Upper lobe of left lung (tissue), 6 donors: Measurements from ENCODE around the gene CDH13. TPM values are rescaled to one million over a fixed set of nuclear protein-coding genes. Genes with fewer than 3 reads are reported as not detected.

Experiments used
- ATAC-seq, 2 donors: fragments of 200-7000 bp; cut with Tn5 transposase; one replicate each; pipeline ENCODE4 v1.9.1; 2022; ENCODE audit warnings: mild to moderate bottlenecking in 2 of 2, moderate library complexity in 2 of 2; ENCODE audit not compliant: low FRiP score in 2 of 2
- DNase-seq, 2 donors: peaks; one replicate each; pipeline ENCODE4 v3.0.0-alpha.2; 2019 to 2020
- H3K27ac ChIP-seq, 4 donors: fragments of 200-600 bp; sonication (generic); one replicate each; pipeline ENCODE4 v1.5.1; 2016 to 2019
- H3K27me3 ChIP-seq, 4 donors: fragments of 200-600 bp; sonication (generic); one replicate each; pipeline ENCODE4 v1.5.1; 2017 to 2019
- H3K36me3 ChIP-seq, 4 donors: fragments of 200-600 bp; sonication (generic); one replicate each; pipeline ENCODE4 v1.5.1; 2016 to 2019
- H3K4me1 ChIP-seq, 4 donors: fragments of 200-600 bp; sonication (generic); one replicate each; pipeline ENCODE4 v1.5.1; 2018 to 2019
- H3K4me3 ChIP-seq, 4 donors: fragments of 200-600 bp; sonication (generic); one replicate each; pipeline ENCODE4 v1.5.1; 2017 to 2019; ENCODE audit warnings: mild to moderate bottlenecking in 2 of 4, moderate library complexity in 1 of 4
- H3K9me3 ChIP-seq, 4 donors: fragments of 200-600 bp; sonication (generic); one replicate each; pipeline ENCODE4 v1.5.1; 2018 to 2019
- EP300 ChIP-seq, 4 donors: sonication (generic); formaldehyde crosslinking; IDR thresholded peaks; one replicate each; pipeline ENCODE4 v1.5.1; 2017; ENCODE audit warnings: antibody characterized with exemption in 4 of 4, control low read depth in 2 of 4
- POLR2A ChIP-seq, 4 donors: fragments of 450-650 bp; IDR thresholded peaks; one replicate each; pipeline ENCODE4 v1.5.1; 2016 to 2017; ENCODE audit warnings: antibody characterized with exemption in 4 of 4, mild to moderate bottlenecking in 2 of 4
- POLR2AphosphoS5 ChIP-seq, 2 donors: sonication (generic); formaldehyde crosslinking; IDR thresholded peaks; one replicate each; pipeline ENCODE4 v1.5.1; 2017; ENCODE audit warnings: antibody characterized with exemption in 2 of 2
- WGBS, 2 donors: methylation state at CpG; one replicate each; pipeline ENCODE4 v1.1.5; 2017 to 2018; 5-methylcytosine and 5-hydroxymethylcytosine counted together
- total RNA-seq, 6 donors: library from RNA; depleted of rRNA in 4 of 6; stranded (reverse); fragments of >200 nt in 4 of 6; gene quantifications; one replicate each; pipeline versions ENCODE4 v1.1.0 to v1.2.1, GENCODE V29; 2016 to 2021
- TF ChIP-seq, protein P1 (sequence below), 6 experiments: fragments of 450-650 bp in 4 of 6; fragments of 200-600 bp in 2 of 6; sonication (generic) in 2 of 6; IDR thresholded peaks; one replicate each; pipeline ENCODE4 v1.5.1; 2016 to 2019; ENCODE audit warnings: antibody characterized with exemption in 6 of 6
- donor health status: DM: no; HTN: no; CAD: no; lungs with moderate emphysema.
- donor health status: DM: no; HTN: yes; CAD: no; lungs with severe emphysema.

Gene CDH13
- total RNA-seq, 6 donors from 2014 or later = 11.3 to 39.8 (median 19.9) TPM

- 85 to 87% methylated on average over 3 of the region's 3 CpGs for WGBS, 2 donors
- Histone ChIP-seq H3K9me3 (peaks cover 0 to 9% (median 2%) of the 10 kb centered on the region in 4 donors), H3K4me1 (peaks cover 0 to 6% (median 5%) of the 10 kb centered on the region in 4 donors), H3K36me3 (no peaks in the 10 kb centered on the region), H3K4me3 (no peak overlapping the region), H3K27ac (no peak overlapping the region), H3K27me3 (no peaks in the 10 kb centered on the region)
- ATAC-seq (no peak), DNase-seq (no peak)
- TF ChIP-seq POLR2A (IDR thresholded peaks at IDR 0.05) (no peak), EP300 (IDR thresholded peaks at IDR 0.05) (no peak), POLR2AphosphoS5 (IDR thresholded peaks at IDR 0.05) (no peak)
- TF ChIP-seq, protein P1, sequence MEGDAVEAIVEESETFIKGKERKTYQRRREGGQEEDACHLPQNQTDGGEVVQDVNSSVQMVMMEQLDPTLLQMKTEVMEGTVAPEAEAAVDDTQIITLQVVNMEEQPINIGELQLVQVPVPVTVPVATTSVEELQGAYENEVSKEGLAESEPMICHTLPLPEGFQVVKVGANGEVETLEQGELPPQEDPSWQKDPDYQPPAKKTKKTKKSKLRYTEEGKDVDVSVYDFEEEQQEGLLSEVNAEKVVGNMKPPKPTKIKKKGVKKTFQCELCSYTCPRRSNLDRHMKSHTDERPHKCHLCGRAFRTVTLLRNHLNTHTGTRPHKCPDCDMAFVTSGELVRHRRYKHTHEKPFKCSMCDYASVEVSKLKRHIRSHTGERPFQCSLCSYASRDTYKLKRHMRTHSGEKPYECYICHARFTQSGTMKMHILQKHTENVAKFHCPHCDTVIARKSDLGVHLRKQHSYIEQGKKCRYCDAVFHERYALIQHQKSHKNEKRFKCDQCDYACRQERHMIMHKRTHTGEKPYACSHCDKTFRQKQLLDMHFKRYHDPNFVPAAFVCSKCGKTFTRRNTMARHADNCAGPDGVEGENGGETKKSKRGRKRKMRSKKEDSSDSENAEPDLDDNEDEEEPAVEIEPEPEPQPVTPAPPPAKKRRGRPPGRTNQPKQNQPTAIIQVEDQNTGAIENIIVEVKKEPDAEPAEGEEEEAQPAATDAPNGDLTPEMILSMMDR (IDR thresholded peaks at IDR 0.05) = no peak
Measured at GRCh38 chr16:82732461-82732860, 105.7 kb downstream of the CDH13 start.

- DNase-seq (no peak), ATAC-seq (no peak)
- TF ChIP-seq, protein P1 (IDR thresholded peaks at IDR 0.05) = no peak
- TF ChIP-seq POLR2A (IDR thresholded peaks at IDR 0.05) (no peak), POLR2AphosphoS5 (IDR thresholded peaks at IDR 0.05) (no peak), EP300 (IDR thresholded peaks at IDR 0.05) (no peak)
- Histone ChIP-seq H3K27me3 (no peaks in the 10 kb centered on the region), H3K36me3 (no peaks in the 10 kb centered on the region), H3K4me1 (peaks cover 0 to 6% (median 5%) of the 10 kb centered on the region in 4 donors), H3K9me3 (no peaks in the 10 kb centered on the region), H3K27ac (no peak overlapping the region), H3K4me3 (no peak overlapping the region)
- WGBS, 2 donors = 27 to 66% methylated on average over 3 of the region's 3 CpGs
Measured at GRCh38 chr16:82735186-82735585, 108.4 kb downstream of the CDH13 start.

DNA sequence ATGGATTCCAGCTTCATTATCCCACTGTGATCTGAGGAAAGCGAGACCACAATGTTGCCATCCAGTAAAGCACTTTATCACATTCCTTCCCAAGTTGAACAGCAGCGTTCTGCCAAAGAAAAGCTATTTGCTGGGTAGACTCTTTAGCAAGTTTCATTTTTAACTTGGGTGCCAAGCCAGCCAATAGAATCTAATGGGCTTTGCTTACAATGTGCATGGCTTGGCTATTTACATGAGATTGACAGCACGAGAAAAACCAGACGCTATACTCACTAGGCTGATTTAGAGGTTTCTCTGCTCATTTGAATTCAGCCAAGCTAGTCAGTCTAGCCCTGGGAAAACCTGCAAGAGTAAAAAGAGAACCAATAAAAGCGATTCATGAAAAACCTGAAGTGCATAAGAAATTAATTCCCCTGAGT lies 108.9 kb downstream of the CDH13 start:
- H3K27ac ChIP-seq = no peak overlapping the region
- ATAC-seq (no peak), DNase-seq (no peak)

DNA sequence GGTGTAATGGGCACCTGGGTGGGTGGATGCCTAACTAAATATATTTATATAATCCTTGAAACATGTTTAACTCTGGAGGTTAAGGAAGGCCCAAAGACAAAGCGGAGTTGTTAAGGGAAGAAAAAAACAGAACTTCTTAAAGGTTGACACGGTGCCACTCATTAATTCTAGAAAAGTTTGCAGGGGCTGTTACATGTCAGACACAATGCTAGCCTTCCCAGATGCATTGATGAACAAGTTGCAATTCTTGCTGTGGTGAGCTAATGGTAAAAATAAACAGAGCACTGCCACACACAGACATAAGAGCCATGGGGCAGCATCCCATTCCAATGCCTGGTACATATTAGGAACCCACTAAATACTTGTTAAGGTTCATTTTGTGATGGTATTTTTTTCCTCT lies 109.5 kb downstream of the CDH13 start:
- ATAC-seq (no peak), DNase-seq (no peak)
- Histone ChIP-seq H3K4me1 (peaks cover 0 to 6% (median 5%) of the 10 kb centered on the region in 4 donors), H3K27ac (no peak overlapping the region), H3K27me3 (no peaks in the 10 kb centered on the region), H3K36me3 (no peaks in the 10 kb centered on the region), H3K9me3 (no peaks in the 10 kb centered on the region), H3K4me3 (no peak overlapping the region)
- WGBS, 2 donors = 53 to 80% methylated on average over 2 of the region's 2 CpGs
- TF ChIP-seq, protein P1 (IDR thresholded peaks at IDR 0.05) = no peak

More for the DNA sequence above, 108.9 kb downstream of the CDH13 start:
- no peak overlapping the region for H3K4me3 ChIP-seq
- TF ChIP-seq, protein P1 (IDR thresholded peaks at IDR 0.05) = no peak
- TF ChIP-seq EP300 (IDR thresholded peaks at IDR 0.05) (no peak), POLR2AphosphoS5 (IDR thresholded peaks at IDR 0.05) (no peak), POLR2A (IDR thresholded peaks at IDR 0.05) (no peak)
- peaks cover 0 to 6% (median 5%) of the 10 kb centered on the region in 4 donors for H3K4me1 ChIP-seq
- no peaks in the 10 kb centered on the region for H3K36me3 ChIP-seq
- H3K9me3 ChIP-seq = no peaks in the 10 kb centered on the region
- 49 to 50% methylated on average over 5 of the region's 5 CpGs for WGBS, 2 donors
- H3K27me3 ChIP-seq = no peaks in the 10 kb centered on the region

- Histone ChIP-seq H3K9me3 (no peaks in the 10 kb centered on the region), H3K27ac (no peak overlapping the region), H3K27me3 (no peaks in the 10 kb centered on the region), H3K4me3 (no peak overlapping the region), H3K4me1 (peaks cover 0 to 6% (median 5%) of the 10 kb centered on the region in 4 donors), H3K36me3 (no peaks in the 10 kb centered on the region)
- DNase-seq (no peak), ATAC-seq (no peak)
- TF ChIP-seq, protein P1 (IDR thresholded peaks at IDR 0.05) = no peak
- no peak for TF ChIP-seq POLR2AphosphoS5 (IDR thresholded peaks at IDR 0.05)
- no peak for TF ChIP-seq EP300 (IDR thresholded peaks at IDR 0.05)
- no peak for TF ChIP-seq POLR2A (IDR thresholded peaks at IDR 0.05)
- WGBS, 2 donors = 74 to 81% methylated on average over 3 of the region's 3 CpGs
Measured at GRCh38 chr16:82738699-82739098, 111.9 kb downstream of the CDH13 start.
